Stimulated activated CD4-positive, alpha-beta T cell treated with anti-CD3 and anti-CD28 coated beads, Interleukin-1b, Interleukin-23, amount 100 ng/mL, for 1 hour (primary cell): ENCODE measurements around the gene PRDM16.

Experiments used
- DNase-seq, 2 donors: peaks; one replicate each; pipeline ENCODE4 v3.0.0-alpha.2; 2020; ENCODE audit warnings: low read depth in 2 of 2

The PRDM16 gene

GRCh38 chr1:3180915-3181314 lies 111.9 kb downstream of the PRDM16 start:
- no peak for DNase-seq

GRCh38 chr1:3181956-3182355 lies 113.0 kb downstream of the PRDM16 start:
- no peak for DNase-seq

- DNase-seq: no peak
Measured at GRCh38 chr1:3183411-3183810, 114.4 kb downstream of the PRDM16 start.

- no peak for DNase-seq
Measured at GRCh38 chr1:3183813-3184212, 114.8 kb downstream of the PRDM16 start.

GRCh38 chr1:3184666-3185065 lies 115.7 kb downstream of the PRDM16 start:
- DNase-seq: no peak

GRCh38 chr1:3185896-3186525 lies 117.0 kb downstream of the PRDM16 start:
- DNase-seq: no peak

- DNase-seq: no peak
Measured at GRCh38 chr1:3186526-3186921, 117.5 kb downstream of the PRDM16 start.

GRCh38 chr1:3187415-3188149 lies 118.6 kb downstream of the PRDM16 start:
- DNase-seq: no peak

GRCh38 chr1:3188150-3188971 lies 119.4 kb downstream of the PRDM16 start:
- no peak for DNase-seq

GRCh38 chr1:3190256-3191041 lies 121.4 kb downstream of the PRDM16 start:
- no peak for DNase-seq

GRCh38 chr1:3192361-3192760 lies 123.4 kb downstream of the PRDM16 start:
- no peak for DNase-seq

- DNase-seq: no peak
Measured at GRCh38 chr1:3192825-3193224, 123.8 kb downstream of the PRDM16 start.

- no peak for DNase-seq
Measured at GRCh38 chr1:3193811-3194210, 124.8 kb downstream of the PRDM16 start.

GRCh38 chr1:3194760-3195479 lies 125.9 kb downstream of the PRDM16 start:
- no peak for DNase-seq

GRCh38 chr1:3195480-3195815 lies 126.4 kb downstream of the PRDM16 start:
- no peak for DNase-seq

GRCh38 chr1:3195966-3196515 lies 127.0 kb downstream of the PRDM16 start:
- DNase-seq: no peak

- DNase-seq: no peak
Measured at GRCh38 chr1:3196577-3197245, 127.7 kb downstream of the PRDM16 start.

GRCh38 chr1:3197781-3198316 lies 128.8 kb downstream of the PRDM16 start:
- no peak for DNase-seq

GRCh38 chr1:3198371-3199271 lies 129.6 kb downstream of the PRDM16 start:
- no peak for DNase-seq
